ENCODE measurements around the gene TACC2. TPM values are rescaled to one million over a fixed set of nuclear protein-coding genes. Genes with fewer than 3 reads are reported as not detected.

Gene TACC2
- total RNA-seq, 1 experiment from 2014 or later = 89.0 TPM

DNA sequence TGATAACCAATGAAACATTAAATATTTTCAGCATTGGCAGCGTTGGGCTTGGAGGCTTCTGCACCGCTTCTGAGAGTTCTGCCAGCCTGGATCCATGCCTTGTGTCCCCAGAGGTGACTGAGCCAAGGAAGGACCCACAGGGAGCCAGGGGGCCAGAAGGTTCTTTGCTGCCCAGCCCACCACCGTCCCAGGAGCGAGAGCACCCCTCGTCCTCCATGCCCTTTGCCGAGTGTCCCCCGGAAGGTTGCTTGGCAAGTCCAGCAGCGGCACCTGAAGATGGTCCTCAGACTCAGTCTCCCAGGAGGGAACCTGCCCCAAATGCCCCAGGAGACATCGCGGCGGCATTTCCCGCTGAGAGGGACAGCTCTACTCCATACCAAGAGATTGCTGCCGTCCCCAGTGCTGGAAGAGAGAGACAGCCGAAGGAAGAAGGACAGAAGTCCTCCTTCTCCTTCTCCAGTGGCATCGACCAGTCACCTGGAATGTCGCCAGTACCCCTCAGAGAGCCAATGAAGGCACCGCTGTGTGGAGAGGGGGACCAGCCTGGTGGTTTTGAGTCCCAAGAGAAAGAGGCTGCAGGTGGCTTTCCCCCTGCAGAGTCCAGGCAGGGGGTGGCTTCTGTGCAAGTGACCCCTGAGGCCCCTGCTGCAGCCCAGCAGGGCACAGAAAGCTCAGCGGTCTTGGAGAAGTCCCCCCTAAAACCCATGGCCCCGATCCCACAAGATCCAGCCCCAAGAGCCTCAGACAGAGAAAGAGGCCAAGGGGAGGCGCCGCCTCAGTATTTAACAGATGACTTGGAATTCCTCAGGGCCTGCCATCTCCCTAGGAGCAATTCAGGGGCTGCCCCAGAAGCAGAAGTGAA lies 93.9 kb downstream of the TACC2 start:
- TF ChIP-seq CTCF (IDR thresholded peaks at IDR 0.05; ENCODE audit: unreplicated experiment) = no peak
- POLR2A ChIA-PET = interaction anchor here (1.1 to 1.3 kb wide), 4 partner anchors 9 to 30 kb away, joined by 3 to 7 read pairs (median 4); no protein-coding TSS in a partner anchor
- CTCF ChIA-PET = interaction anchor here (0.5 to 1.4 kb wide), 2 partner anchors 13 to 15 kb away, joined by 3 read pairs; no protein-coding TSS in a partner anchor
- Mint-ChIP-seq H3K27ac (ENCODE audit: low read depth, unreplicated experiment) (no peak overlapping the region), H3K4me3 (ENCODE audit: unreplicated experiment) (no peak overlapping the region), H3K36me3 (ENCODE audit: insufficient read depth, unreplicated experiment) (no peaks in the 10 kb centered on the region), H3K9me3 (ENCODE audit: unreplicated experiment) (no peaks in the 10 kb centered on the region), H3K4me1 (ENCODE audit: insufficient read depth, unreplicated experiment) (peaks cover 13% of the 10 kb centered on the region), H3K27me3 (ENCODE audit: insufficient read depth, unreplicated experiment) (no peaks in the 10 kb centered on the region)
- BruUV-seq (replicated peaks) = no TSS peak
- no peak for DNase-seq (ENCODE audit: unreplicated experiment)
- intact Hi-C loops (cut with micrococcal nuclease) = no loop called here

- POLR2A ChIA-PET = interaction anchor here (1.1 to 7.9 kb wide), 2 partner anchors 18 to 21 kb away, joined by 3 to 88 read pairs; no protein-coding TSS in a partner anchor
- no peak for TF ChIP-seq CTCF (IDR thresholded peaks at IDR 0.05; ENCODE audit: unreplicated experiment)
- intact Hi-C loops (cut with micrococcal nuclease) = no loop called here
- CTCF ChIA-PET = interaction anchor here (1.4 kb wide), 1 partner anchor 14 kb away, joined by 3 read pairs; no protein-coding TSS in a partner anchor
- DNase-seq (ENCODE audit: unreplicated experiment) = no peak
- H3K27me3 Mint-ChIP-seq (ENCODE audit: insufficient read depth, unreplicated experiment) = no peaks in the 10 kb centered on the region
- H3K4me1 Mint-ChIP-seq (ENCODE audit: insufficient read depth, unreplicated experiment) = peaks cover 13% of the 10 kb centered on the region
- H3K27ac Mint-ChIP-seq (ENCODE audit: low read depth, unreplicated experiment) = no peak overlapping the region
- no TSS peak for BruUV-seq (replicated peaks)
- H3K36me3 Mint-ChIP-seq (ENCODE audit: insufficient read depth, unreplicated experiment) = no peaks in the 10 kb centered on the region
- no peaks in the 10 kb centered on the region for H3K9me3 Mint-ChIP-seq (ENCODE audit: unreplicated experiment)
- no peak overlapping the region for H3K4me3 Mint-ChIP-seq (ENCODE audit: unreplicated experiment)
Observed at GRCh38 chr10:122083478-122084025, 94.6 kb downstream of the TACC2 start.

- no peaks in the 10 kb centered on the region for H3K36me3 Mint-ChIP-seq (ENCODE audit: insufficient read depth, unreplicated experiment)
- CTCF ChIA-PET = interaction anchor here (1.4 to 2.4 kb wide), 3 partner anchors 15 to 33 kb away, joined by 3 to 15 read pairs (median 7); no protein-coding TSS in a partner anchor
- no peak for DNase-seq (ENCODE audit: unreplicated experiment)
- no peaks in the 10 kb centered on the region for H3K9me3 Mint-ChIP-seq (ENCODE audit: unreplicated experiment)
- no peak overlapping the region for H3K27ac Mint-ChIP-seq (ENCODE audit: low read depth, unreplicated experiment)
- peaks cover 18% of the 10 kb centered on the region for H3K4me1 Mint-ChIP-seq (ENCODE audit: insufficient read depth, unreplicated experiment)
- no peaks in the 10 kb centered on the region for H3K27me3 Mint-ChIP-seq (ENCODE audit: insufficient read depth, unreplicated experiment)
- intact Hi-C loops (cut with micrococcal nuclease) = no loop called here
- no peak for TF ChIP-seq CTCF (IDR thresholded peaks at IDR 0.05; ENCODE audit: unreplicated experiment)
- H3K4me3 Mint-ChIP-seq (ENCODE audit: unreplicated experiment) = no peak overlapping the region
- BruUV-seq (replicated peaks) = no TSS peak
- POLR2A ChIA-PET = interaction anchor here (1.1 to 7.9 kb wide), 11 partner anchors 9 to 156 kb away, joined by 3 to 88 read pairs (median 6); partner anchors contain the start of gene ATE1
Observed at GRCh38 chr10:122084286-122085041, 95.5 kb downstream of the TACC2 start.

Data from MCF 10A (cell line).